GM19452 (cell line): ENCODE data around the gene SLC16A4.
A peak's percentile ranks its signal among the peaks of the same experiment; 100 is the strongest.

ENCODE experiments used
- ATAC-seq: cut with Tn5 transposase; IDR thresholded peaks from one replicate; pipeline ENCODE4 v1.9.1; 2021; ENCODE audit not compliant: unreplicated experiment

The SLC16A4 gene

DNA sequence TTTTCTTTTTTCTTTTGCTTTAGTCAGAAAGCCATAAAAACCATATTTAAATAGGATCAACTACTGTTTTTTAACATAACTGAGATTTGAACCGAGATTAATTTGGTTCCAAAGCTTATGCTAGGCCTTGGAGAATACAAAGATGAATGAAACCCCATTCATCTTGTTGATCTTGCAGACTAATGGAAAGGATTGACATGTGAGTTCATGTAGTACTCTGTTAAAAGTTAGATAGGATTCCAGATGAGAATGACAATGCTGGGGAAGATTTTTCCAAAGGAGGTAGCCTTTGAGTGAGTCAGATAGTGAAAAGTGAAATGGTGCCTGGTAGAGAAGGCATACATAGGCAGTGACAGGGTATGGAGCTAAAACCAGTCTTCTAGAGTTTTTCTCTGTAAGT, 29.0 kb downstream of the SLC16A4 start:
- no peak for ATAC-seq

DNA sequence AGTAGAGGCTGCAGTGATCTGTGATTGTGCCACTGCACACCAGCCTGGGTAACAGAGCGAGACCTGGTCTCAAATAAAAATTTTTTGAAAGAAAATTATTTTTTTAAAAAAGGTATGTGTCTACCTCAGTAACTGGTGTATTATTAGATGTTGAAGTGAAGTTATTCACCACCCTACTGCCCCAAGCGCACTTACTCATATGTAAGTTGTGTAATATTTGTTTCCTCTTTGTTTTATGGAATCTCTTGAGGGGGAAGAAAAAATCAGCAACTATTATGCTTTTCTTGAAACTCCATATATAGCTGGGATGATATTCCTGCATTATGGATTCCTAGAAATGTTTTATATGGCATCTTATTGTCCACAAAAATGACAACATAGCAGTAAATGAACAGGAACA, 30.4 kb downstream of the SLC16A4 start:
- no peak for ATAC-seq

DNA sequence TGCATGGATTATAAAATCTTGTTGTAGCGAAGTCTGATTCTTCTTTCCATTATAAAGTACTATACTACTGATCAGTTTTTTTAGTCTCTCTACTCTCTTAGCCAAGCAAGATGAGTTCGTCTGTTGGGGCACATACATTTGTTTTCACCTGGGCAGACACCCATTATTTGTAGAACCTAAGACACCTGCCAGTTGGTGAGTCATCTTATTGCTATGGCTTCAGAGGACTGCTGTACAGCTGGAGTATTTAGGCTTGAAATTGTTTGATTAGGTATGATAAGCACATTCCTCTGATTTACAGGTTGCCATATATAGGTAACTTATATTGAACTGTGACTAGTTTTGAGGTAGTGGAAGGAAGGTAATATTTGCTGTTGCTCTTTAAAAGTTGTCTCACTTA, 34.4 kb downstream of the SLC16A4 start:
- ATAC-seq, result no peak

DNA sequence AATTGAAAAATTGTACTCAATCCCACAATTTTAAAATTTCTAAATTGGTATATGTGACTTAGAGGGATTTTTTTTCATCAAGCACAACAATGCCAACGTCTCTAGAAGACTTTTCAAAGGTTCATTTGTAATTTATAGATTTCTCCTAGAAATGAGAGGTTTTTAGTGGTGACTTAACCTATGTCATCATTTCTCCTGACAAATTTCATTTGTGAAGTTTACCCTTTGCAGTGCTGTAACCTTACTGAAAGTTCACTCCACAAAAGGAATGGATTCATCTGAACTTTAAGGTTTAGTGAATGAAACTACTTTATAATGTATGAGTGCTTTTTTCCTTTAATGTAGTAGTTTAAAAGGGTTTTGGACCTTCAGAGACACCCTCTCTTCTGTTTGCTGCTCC, 35.5 kb downstream of the SLC16A4 start:
- no peak for ATAC-seq

DNA sequence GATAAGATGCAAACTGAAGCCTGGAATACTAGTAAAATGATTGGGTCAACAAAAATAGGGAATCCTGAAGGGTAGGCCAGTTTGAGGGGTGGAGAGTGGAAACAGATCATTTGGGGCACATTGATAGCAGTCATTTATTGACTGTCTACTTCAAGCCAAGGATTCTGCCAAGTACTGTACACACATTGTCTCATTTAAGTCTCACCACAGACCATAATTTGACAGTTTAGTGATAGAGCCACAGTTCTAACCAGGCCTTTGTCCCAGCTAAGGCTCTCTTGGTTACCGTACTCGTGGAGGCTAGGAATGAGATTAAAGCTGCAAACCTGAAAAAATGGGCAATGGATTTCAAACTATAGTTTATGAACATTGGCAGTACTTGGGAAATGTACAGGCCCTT, 40.5 kb downstream of the SLC16A4 start:
- ATAC-seq, result no peak

DNA sequence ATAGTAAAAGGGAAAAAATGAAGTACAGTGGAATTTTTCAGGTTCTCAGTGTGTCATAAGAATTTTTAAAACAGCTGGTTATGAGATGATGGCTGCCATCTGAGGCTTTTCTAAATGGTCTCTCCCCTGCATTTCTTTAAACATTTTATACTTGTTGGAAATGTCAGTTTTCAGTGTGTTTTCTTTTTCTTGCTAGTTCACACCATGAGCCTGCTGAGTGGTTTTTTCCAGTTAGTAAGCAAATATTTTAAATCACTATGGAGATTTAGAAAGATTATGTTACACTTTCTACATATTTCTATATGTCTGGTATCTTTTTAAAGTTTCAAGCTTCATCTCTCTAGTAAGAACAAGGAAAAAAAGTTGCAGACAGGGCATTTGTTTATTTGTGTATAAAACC, 42.1 kb downstream of the SLC16A4 start:
- ATAC-seq, result no peak

DNA sequence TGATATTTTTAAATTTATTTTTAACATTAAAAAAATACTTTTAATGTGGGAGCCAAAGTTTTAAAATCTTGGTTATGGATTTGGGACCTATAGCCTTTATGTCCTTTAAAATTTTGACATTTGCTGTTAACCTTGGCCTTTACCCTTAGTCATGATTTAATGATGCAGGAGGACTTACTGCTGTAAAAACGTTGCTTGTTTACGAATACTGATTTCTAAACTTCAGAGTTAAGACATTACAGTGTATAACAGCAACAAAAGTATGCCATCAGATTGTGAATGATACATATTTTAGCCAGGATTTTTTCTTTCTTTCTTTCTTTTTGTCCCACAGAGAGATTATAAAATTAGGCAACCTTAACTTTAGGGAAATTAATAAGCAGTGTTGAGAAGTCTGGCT, 42.8 kb downstream of the SLC16A4 start:
- no peak for ATAC-seq

DNA sequence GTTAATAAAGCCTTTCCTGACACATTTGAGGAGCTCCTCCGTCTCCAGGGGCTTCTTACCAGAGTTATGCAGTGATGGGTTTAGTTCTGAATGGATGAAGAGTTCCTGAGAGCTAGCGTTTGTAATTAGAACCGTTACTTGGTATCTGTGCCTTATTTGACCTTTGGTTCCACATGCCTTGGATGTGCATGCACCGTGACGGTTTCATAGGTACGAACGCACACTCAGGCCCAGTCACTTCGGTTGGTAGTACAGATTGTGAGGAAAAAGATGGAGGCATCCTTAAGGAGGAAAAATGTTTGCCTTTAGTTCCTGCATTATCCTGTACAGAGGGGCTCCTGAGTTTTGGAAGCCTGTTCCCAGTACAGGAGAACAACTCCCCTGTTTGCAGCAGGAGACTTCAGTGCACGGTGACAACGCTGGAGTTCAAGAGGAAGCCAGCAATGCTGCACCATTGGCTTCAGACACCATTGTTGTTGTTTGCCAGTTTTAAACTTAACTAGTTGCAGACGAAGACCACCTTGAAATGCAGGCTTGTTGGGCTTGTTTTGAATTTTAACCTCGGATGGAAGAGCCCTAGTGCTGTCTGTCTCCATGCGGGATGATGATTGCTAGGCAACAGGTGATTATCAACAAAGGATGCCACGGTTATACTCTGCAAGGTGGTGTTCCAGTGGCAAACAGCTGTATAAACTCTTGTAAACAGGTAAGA, 43.5 kb downstream of the SLC16A4 start:
- ATAC-seq, result no peak

DNA sequence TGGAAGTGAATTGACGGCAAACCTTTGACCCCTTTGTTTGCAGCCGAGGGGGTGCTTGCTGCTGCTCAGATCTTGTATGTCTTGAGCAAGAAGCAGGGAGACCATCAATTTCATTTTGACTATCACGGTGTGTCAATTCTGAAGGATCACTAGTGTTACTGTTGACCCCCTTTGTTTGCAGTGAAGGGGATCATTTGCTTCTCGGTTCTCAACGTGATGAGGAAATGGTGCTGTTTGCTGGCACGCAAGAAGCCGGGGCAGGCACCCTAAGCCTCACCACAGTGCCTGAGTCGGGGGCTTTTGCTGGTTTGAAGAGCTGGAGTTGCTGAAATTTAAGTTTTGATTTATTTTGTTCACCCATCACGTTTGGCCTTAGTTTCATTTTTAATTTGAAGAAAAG, 44.1 kb downstream of the SLC16A4 start:
- ATAC-seq, result no peak

DNA sequence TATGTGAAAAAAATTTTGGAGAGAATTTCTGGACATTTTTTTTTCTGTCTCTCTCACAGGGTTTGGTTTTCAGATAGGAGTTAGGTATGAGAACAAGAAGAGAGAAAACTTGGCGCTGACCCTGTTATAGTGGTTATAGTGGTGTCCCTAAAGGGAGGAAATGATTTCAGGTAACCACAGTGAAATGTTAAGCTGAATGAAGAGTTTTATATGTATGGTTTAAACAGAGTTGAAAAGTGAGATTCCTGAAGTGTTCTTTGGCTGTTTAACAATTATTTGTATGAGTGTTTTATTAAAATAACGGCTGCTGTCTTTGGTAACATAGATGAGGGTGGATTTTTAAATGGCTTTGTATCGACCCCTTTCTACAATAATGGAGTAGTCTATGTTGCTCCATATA, 45.3 kb downstream of the SLC16A4 start:
- no peak for ATAC-seq

DNA sequence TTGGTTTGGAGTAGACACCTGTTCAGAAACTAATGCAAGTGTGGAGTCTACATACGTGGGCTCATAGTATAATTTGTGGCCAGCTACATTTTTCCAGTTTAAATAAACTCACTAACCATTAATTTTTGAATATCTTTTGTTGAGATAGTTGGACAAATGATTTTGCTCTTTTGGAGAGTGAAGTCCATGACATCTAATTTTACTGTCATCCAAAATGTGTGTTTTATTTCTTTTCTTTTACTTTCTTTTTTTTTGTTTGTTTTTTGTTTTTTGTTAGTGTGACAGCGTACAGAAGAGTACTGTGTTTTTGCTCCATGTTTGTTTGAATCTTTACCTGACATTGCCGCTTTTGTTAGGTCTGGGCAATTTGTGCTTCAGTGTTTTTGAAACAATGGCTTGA, 46.7 kb downstream of the SLC16A4 start:
- no peak for ATAC-seq

DNA sequence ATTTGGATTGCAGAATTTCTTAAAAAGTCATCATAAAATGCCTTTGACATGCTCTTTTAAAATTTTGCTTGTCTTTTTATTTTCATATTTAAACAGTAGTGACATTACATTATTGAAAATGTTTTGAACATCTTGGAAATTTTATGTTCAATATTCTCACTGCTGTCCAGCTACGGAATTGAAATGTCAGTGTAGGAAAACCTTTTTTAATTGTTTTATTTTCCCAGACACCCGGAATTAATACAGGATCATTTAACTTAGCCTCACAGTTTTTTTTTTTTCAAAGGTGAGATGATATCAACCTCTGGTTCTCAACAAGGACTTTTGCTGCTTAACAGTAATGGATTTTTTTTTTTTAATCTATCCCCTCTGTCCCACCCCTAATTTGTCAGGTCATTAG, 47.6 kb downstream of the SLC16A4 start:
- no peak for ATAC-seq

DNA sequence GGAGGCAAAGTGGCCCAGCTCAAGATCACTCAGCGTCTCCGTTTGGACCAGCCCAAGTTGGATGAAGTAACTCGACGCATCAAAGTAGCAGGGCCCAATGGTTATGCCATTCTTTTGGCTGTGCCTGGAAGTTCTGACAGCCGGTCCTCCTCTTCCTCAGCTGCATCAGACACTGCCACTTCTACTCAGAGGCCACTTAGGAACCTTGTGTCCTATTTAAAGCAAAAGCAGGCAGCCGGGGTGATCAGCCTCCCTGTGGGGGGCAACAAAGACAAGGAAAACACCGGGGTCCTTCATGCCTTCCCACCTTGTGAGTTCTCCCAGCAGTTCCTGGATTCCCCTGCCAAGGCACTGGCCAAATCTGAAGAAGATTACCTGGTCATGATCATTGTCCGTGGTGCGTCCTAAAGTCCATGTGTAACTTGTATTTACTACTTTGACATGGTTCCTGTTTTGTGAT, 48.9 kb downstream of the SLC16A4 start:
- ATAC-seq, result no peak

DNA sequence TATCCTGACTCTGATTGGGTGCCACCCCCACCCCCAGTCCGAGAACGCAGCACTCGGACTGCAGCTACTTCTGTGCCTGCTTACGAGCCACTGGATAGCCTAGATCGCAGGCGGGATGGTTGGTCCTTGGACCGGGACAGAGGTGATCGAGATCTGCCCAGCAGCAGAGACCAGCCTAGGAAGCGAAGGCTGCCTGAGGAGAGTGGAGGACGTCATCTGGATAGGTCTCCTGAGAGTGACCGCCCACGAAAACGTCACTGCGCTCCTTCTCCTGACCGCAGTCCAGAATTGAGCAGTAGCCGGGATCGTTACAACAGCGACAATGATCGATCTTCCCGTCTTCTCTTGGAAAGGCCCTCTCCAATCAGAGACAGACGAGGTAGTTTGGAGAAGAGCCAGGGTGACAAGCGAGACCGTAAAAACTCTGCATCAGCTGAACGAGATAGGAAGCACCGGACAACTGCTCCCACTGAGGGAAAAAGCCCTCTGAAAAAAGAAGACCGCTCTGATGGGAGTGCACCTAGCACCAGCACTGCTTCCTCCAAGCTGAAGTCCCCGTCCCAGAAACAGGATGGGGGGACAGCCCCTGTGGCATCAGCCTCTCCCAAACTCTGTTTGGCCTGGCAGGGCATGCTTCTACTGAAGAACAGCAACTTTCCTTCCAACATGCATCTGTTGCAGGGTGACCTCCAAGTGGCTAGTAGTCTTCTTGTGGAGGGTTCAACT, 49.5 kb downstream of the SLC16A4 start:
- no peak for ATAC-seq

DNA sequence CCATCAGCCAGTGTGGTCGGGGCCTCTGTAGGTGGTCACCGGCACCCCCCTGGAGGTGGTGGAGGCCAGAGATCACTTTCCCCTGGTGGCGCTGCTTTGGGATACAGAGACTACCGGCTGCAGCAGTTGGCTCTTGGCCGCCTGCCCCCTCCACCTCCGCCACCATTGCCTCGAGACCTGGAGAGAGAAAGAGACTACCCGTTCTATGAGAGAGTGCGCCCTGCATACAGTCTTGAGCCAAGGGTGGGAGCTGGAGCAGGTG, 50.7 kb downstream of the SLC16A4 start:
- no peak for ATAC-seq

DNA sequence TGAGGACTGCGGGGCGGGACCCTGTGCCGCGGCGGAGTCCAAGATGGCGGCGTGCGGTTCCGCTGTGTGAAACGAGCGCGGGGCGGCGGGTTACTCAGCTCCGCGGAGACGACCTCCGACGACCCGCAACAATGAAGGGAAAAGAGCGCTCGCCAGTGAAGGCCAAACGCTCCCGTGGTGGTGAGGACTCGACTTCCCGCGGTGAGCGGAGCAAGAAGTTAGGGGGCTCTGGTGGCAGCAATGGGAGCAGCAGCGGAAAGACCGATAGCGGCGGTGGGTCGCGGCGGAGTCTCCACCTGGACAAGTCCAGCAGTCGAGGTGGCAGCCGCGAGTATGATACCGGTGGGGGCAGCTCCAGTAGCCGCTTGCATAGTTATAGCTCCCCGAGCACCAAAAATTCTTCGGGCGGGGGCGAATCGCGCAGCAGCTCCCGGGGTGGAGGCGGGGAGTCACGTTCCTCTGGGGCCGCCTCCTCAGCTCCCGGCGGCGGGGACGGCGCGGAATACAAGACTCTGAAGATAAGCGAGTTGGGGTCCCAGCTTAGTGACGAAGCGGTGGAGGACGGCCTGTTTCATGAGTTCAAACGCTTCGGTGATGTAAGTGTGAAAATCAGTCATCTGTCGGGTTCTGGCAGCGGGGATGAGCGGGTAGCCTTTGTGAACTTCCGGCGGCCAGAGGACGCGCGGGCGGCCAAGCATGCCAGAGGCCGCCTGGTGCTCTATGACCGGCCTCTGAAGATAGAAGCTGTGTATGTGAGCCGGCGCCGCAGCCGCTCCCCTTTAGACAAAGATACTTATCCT, 51.2 kb downstream of the SLC16A4 start:
- peak; percentile 1 for ATAC-seq

DNA sequence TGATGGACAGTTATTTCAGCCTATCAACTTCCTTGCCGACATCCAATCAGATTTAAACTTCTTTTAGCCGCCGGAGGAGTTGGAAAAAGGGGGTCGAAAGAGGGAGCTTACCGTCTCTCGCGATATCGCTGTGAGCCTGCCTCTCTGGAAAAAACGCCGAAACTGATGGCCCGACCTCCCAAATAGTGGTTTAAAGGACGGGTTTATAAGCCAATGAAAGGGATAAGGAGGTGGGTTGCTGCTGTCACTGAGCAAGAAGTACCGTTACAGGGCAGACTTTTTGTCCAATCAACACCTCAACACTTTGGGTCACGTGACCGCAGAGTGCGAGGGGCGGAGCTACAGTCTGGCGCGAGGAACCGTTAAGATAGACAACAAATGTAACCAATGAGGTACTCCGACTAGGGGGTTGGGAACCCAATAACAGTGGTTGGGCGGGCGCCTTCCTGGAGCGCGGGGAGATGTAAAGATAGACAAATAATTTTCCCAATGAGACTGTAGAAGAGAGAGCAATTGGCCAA, 51.9 kb downstream of the SLC16A4 start, which contains the start of gene RBM15:
TSS of gene RBM15 (plus strand) at position 492 of the 521 bp plus-strand sequence. CDS start at position 521, 29 bp downstream.
- peak; percentile 64 for ATAC-seq

DNA sequence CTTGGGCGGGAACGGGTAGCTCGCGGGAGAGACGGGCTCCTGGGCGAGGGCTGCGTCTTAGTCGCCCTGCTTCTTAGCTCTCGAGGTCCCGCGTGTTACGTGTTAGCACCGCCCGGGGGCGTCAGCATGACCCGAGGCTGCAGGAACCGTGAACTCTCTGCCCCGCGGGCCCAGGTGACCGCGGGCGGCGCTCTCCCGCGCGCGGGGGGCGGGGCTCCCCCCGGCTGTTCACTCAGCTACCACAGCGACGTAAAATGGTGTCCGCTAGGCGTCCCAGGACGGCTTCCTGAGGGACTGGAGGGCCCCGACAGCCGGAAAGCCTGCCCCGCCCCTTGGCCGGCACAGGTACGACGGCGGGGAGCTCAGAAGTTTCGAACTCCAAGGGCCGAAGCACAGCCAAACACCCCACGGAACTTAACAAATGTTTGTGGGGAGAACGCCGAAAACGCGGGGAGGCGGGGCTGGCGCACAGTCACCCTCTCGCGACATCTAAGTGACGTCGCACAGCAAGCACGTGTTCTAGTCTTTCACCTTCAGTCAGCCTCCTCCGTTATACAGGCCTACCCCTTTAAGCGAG, 52.4 kb downstream of the SLC16A4 start:
- ATAC-seq, result peak; percentile 66

DNA sequence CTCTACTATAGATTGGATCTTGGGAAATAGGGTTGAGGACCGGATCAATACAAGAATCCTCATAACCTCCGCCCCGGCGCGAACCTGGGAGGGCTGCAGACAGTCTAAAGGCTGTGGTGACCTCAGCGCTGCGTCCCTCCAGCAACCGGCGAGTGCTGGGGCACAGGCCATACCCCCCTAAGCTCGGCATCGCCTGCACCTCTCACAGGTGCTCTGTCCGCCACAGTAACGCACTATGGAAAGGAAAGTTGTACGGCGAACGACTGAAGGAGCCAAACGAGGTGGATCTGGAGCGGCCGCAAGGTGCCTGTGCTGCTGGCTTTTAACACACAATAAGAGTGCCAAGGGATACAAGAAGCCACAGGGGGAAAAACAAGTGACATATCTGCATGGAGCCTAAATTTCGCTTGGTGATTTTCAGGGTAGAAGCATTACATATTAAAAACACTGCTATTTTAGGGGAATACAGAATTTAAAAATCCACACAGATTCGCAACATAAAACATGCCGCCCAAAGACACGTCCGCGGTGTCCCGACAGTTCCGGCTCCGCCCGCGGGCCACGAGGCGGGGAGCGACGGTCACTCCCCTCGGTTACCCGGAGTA, 53.0 kb downstream of the SLC16A4 start:
- no peak for ATAC-seq

DNA sequence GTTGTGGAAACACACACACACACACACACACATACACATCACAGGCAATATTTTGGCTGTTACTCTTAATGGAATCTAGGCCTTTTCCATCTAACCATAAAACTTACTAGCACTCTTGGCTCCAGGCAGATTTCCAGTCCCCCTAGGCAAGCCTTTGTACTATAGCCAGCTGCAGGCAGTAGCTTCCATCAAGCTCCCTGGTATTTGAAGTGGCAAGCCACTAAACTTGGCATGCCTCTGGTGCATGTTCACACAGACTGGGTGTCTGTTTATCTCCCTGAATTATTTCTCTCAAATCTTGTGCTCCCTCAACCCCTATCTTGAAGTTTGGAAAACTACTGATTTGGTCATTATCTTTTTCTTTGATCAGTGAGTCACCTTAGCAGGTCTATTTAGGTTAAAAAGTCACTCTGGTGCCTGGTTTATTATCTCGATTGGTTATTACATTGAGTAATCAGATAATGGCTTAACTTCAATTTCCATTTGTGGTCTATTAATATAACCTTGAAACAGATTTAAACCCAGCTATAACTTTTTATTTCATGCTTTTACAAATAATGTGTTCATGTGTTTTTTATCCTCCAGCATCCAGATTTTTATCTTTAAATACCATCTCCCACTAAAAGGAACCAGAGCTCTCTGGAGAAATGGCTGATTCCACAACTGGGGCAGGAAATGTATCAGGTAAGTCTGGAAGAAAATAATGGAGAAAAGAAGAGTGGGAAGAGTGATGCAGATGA, 54.4 kb downstream of the SLC16A4 start:
- ATAC-seq, result no peak
